Kidney tubule cell (primary cell): ENCODE measurements around the gene CNTNAP1.

Experiments used
- DNase-seq: peaks from one replicate; pipeline ENCODE4 v3.0.0-alpha.2; 2018; ENCODE audit warnings: low spot score

Gene CNTNAP1

DNA sequence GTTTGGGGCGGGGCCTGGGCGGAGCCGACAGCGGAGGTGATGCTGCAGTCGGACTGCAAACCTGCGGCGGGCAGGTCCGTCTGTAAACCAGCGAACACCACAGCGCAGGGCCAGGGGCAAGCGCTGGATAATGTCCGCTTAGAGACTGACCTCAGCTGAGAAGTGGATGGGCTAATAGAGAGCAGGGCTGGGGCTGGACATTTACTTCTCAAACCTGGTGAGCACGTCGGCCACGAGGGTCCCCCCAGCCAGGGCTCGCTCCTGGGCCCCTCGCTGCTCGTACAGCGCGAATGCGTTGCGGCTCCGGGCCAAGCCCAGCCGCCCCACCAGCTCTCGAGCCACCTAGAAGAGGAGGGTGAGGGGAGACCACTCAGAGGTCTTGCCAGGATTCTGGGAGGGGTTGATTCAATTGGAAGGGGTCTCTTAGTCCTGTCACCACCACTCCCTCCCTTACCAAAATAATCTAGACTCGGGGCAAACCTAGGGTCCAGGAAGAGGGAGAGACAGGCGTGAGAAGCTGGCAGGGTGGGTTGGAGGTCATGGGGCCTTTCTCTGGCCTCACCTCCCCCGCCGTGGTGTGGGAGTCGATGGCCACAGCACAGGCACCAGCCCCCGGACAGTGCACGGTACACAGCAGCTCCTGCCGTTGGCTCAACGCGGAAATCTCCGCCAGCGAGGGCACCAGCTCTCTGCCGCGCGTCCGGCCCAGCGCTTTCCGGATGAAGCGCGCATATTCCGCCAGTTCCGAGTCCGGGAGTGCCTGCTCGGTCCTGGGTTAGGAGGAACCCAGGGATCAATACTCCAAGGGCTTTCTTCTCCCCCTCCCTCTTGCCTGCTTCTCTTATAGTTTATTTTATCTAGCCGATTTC lies 11.3 kb upstream of the CNTNAP1 start:
- DNase-seq: no peak

GRCh38 chr17:42672038-42672437 lies 10.3 kb upstream of the CNTNAP1 start:
- DNase-seq: no peak

GRCh38 chr17:42673266-42673884 lies 9.0 kb upstream of the CNTNAP1 start:
- DNase-seq: no peak

- DNase-seq: no peak
These were observed 8.2 kb upstream of the CNTNAP1 start for GRCh38 chr17:42673885-42674754.

GRCh38 chr17:42674755-42675347 lies 7.5 kb upstream of the CNTNAP1 start:
- no peak for DNase-seq

- no peak for DNase-seq
These were observed 6.9 kb upstream of the CNTNAP1 start for GRCh38 chr17:42675348-42675964.

- peak; percentile 62 for DNase-seq
These were observed 6.3 kb upstream of the CNTNAP1 start for GRCh38 chr17:42675965-42676423.

DNA sequence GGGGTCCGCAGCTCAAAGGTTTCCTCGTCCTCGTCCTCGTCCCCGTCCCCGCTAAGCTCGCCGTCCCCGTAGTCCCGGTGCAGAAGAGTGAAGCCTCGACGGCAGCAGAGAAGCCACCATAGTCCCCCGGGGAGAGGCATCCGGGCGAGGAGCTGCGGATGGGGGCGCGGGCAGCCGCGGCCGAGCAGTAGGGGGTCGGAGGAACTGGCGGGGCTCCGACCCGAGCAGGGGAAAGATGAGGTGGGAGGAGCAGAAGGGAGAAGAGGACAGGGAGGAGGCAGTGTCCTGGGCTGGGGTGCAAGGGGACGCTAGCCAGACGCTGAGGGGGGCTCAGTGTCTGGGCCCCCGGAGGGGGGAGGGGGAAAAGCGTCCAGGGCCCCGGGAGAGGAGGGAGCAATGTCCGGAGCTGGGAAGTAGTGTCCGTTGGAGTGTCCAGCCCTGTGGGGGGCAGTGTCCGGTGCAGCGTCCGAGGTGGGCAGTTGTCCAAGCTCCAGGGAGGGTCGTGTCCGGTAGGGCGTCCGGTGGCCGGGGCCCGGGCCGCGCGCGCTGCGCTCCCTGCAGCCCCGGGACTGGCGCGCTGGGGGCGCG lies 5.8 kb upstream of the CNTNAP1 start, which contains the start of gene PLEKHH3:
Gene PLEKHH3 (minus strand): TSS at position 571 of the 588 bp plus-strand sequence. CDS start 431 bp downstream, at position 140.
- no peak for DNase-seq

GRCh38 chr17:42677012-42677857 lies 5.1 kb upstream of the CNTNAP1 start:
- peak; percentile 99 for DNase-seq

DNA sequence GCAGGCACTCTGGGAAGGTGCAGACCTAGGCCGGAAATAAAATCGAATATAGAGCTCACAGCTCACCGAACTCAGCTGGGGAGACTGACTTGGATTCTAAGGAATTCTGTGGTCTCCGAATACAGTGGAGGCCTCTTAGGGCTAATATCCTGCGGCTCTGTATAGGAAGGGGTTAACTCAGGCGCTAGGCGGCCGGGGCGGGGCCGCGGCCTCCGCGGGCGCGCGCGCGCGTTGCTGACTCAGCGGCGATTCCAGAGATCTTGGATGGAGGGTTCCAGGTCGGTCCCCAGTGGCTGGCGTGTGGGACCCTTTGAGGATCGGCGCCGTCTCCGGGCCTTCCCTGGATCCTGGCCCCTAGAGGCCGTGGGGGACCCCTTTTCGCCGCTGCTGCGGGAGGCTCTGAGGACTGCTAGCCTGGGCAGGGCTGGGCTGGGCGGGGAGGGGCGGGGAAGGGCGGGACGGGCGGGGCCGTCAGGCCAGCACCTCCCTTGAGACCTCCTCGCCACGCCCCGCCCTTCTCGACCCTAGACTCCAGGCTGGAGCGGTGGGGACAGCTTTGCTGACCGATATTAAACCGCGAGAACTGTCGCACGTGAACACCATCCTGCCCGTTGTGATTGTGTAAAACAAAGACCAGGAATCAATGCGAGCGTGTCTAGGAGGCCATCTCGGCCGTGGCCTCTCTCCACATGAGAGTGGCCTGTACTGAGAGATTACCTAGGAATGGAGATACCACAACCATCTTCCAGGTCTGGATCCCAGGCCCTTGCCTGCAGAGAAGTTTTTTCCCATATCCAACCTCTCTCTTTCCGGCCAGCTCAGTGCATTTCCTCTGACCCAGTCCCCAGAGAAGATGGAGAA lies 4.2 kb upstream of the CNTNAP1 start:
- DNase-seq: peak; percentile 89

DNA sequence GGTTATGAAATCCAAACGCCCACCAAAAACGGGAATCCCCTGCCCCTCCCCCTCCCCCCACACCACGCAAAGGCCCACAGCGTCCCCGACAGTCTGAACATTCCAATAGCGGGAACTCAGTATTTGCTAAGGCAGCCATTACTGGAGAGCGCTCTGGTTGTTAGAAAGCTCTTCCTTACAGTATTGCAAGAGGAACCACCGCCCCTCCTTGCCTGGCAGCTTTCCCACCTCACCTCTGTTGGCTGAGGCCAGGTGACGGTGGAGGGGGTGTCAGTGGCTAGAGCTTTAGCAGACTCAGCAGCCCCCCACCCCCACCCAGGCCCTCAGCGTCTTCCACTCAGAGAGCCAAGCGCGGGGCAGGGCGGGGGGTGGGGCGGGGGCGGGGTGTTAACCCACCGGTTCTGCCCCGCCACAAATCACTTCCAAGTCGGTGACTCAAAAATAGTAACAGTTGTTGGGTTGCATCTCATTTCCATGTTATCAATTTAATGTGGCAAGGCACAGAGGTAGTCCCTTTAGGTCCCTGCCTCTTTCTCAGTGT lies 3.3 kb upstream of the CNTNAP1 start:
- peak; percentile 79 for DNase-seq

- peak; percentile 83 for DNase-seq
These were observed 2.6 kb upstream of the CNTNAP1 start for GRCh38 chr17:42679492-42680330.

GRCh38 chr17:42680331-42680808 lies 2.0 kb upstream of the CNTNAP1 start:
- peak; percentile 35 for DNase-seq

DNA sequence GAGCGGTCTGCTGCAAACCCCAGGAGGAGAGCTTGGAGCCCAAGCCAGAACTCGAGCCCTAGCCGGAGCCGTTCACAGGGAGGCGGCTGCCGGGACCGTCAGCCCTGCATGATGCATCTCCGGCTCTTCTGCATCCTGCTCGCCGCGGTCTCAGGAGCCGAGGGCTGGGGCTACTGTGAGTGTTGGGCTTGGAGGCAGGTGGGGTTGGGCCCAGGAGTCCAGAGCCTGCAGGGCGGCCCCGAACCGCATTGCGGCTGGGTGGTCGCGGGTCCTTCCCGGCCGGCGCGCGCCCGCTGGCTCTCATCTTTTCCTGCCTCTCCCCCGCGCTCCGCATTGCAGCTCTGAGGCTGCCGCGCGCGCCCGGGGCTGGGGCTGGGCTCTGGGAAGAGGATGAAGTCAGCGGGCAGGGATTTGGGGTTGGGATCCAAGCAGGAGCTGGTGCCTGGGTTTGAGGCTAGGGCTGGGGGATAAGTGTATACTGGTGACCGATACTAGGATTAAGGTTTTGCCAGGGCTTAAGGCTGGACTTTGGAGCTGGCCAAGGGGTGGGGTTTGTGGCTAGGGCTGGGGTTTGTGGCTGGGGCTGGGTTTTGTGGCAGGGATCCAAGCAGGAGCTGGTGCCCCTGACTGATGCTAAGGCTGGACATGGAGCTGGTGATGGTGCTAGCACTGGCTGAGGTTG lies 532 bp downstream of the CNTNAP1 start:
- peak; percentile 68 for DNase-seq

DNA sequence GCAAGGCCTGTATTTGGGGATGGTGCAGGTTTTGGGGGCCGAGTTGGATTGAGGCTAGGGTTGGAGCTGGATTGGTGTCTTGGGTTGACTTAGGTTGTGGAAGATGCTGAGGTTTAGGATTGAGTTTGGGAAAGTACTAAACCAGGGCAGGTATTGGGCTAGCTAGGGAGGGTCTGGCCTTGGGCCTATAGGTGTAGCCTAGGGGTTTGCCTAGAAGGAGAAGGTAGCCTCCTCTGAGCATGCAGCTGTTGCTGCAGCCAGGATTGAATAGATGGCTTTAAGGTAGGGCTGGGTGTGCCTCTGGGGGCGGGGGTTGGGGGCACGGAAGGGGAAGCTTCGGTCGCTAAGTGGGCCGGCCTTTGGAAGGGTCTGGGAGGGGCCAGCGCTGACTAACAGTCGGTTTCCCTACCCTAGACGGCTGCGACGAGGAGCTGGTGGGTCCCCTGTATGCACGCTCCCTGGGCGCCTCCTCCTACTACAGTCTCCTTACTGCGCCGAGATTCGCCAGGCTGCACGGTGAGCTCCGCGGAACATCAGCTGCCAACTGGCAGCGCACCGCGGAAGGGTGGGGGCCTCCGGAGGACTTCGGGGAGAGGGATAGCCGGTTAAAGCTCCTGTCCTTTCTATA lies 1.2 kb downstream of the CNTNAP1 start:
- peak; percentile 41 for DNase-seq

- DNase-seq: no peak
These were observed 2.7 kb downstream of the CNTNAP1 start for GRCh38 chr17:42684929-42685556.
